ENCODE results near the gene DTX4. TPM values are rescaled to one million over a fixed set of nuclear protein-coding genes. Genes with fewer than 3 reads are reported as not detected.

Gene DTX4
- total and polyA plus RNA-seq, 2 donors = 14.8 to 24.0 TPM

DNA sequence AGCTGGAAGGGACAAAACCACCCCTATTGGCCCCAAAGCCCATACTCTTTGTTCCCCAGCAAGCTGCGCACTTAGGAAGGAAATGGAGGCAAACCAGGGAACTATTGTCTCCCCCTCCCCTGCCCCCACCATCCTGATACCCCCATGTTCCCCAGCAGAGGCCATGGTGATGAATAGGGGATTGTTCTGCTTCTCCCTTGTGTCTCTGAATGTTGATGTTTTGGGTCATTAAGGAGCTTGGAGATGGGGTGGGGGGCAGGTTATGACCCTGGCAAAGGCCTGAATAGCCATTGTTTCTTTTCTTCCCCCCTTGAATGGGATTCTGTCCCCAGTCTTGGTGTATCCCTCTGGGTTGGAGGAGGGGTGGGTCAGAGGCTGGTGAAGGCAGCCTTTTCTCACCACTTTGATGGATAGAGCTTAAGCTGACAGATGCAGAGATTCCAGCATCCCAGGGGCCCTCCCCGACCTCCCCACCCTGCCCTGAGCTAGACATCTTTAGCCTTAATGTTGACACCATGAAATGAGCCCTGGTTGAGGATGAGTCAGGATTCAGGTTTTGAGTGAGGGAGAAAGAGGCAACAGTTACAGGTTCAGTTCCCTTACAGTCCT is 8.3 kb downstream of the DTX4 start:
- no peak for DNase-seq (ENCODE audit: extremely low spot score)
- H3K27ac ChIP-seq (ENCODE audit: low read depth) = no peak overlapping the region
- peaks cover 7% of the 10 kb centered on the region for H3K36me3 ChIP-seq (ENCODE audit: insufficient read depth)
- no peak overlapping the region for H3K4me3 ChIP-seq (ENCODE audit: low read depth, low read length)
- H3K4me1 ChIP-seq (ENCODE audit: insufficient read depth) = peaks cover 2% of the 10 kb centered on the region
- 81% methylated on average over 2 of the region's 2 CpGs for WGBS

DNA sequence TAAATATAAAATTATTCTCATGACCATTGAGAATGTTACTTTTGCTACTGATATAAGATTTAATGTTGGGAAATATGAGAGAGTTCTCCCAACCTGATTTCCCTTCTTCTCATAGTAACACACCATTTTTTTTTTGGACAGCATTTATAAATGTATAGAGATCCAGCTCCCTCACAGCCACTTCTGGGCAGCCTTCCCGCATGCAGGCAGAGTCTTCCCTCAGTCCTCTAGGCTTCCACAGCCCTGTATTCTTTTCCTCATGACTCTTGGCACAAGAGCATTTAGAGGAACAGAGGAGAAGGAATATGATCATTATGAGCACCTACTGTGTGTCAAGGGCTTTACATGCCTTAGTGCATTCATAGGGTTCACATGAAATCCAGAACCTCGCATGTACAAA is 9.0 kb downstream of the DTX4 start:
- DNase-seq (ENCODE audit: extremely low spot score) = no peak
- Histone ChIP-seq H3K36me3 (ENCODE audit: insufficient read depth) (peaks cover 7% of the 10 kb centered on the region), H3K27ac (ENCODE audit: low read depth) (no peak overlapping the region), H3K4me1 (ENCODE audit: insufficient read depth) (peaks cover 2% of the 10 kb centered on the region), H3K4me3 (ENCODE audit: low read depth, low read length) (no peak overlapping the region)
- WGBS = 81% methylated on average over 2 of the region's 2 CpGs

DNA sequence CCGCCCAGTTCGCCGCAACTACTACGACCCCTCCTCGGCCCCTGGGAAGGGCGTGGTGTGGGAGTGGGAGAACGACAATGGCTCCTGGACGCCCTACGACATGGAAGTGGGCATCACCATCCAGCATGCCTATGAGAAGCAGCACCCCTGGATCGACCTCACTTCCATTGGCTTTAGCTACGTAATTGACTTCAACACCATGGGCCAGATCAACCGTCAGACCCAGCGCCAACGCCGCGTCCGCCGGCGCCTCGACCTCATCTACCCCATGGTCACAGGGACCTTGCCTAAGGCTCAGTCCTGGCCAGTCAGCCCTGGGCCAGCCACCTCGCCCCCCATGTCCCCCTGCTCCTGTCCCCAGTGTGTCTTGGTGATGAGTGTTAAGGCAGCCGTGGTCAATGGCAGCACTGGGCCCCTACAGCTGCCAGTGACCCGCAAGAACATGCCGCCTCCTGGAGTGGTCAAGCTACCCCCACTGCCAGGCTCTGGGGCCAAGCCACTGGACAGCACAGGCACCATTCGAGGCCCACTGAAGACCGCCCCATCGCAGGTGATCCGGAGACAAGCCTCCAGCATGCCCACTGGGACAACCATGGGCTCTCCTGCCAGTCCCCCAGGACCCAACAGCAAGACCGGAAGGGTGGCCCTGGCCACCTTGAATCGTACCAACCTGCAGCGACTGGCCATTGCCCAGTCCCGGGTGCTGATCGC is 10.0 kb downstream of the DTX4 start:
- H3K4me3 ChIP-seq (ENCODE audit: low read depth, low read length) = no peak overlapping the region
- H3K36me3 ChIP-seq (ENCODE audit: insufficient read depth) = peaks cover 7% of the 10 kb centered on the region
- peaks cover 2% of the 10 kb centered on the region for H3K4me1 ChIP-seq (ENCODE audit: insufficient read depth)
- H3K27ac ChIP-seq (ENCODE audit: low read depth) = no peak overlapping the region
- WGBS = 95% methylated on average over 33 of the region's 33 CpGs
- no peak for DNase-seq (ENCODE audit: extremely low spot score)

DNA sequence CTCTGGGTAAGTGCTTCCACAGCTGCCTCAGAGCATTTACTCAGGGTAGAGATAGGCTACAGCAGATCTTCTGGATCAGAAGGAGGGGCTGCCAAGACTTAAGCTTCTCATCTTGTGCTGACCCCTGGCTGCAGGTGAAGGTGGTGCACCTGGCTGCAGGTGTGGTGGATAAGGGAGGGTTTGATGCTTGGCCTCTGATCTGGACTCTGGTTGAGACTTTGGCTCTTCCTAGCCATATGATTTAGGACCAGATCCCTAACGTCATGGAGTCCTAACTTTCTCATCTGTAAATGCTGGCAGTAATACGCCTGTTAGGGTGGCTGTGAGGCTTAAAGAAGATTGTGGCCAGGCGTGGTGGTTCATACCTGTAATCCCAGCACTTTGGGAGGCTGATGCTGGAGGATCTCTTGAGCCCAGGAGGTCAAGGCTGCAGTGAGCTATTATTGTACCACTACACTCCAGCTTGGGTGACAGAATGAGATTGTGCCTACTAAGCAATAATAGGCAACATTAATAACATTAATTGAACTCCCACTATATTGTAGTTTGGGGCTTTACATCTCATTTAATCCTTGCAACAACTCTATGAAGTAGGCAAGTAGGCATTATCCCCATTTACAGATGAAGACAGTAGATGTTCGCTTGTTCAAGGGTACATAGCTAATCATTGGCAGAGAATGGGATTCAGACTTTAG is 10.7 kb downstream of the DTX4 start:
- 93% methylated on average over 4 of the region's 4 CpGs for WGBS
- no peak for DNase-seq (ENCODE audit: extremely low spot score)
- Histone ChIP-seq H3K36me3 (ENCODE audit: insufficient read depth) (peaks cover 7% of the 10 kb centered on the region), H3K4me1 (ENCODE audit: insufficient read depth) (peaks cover 4% of the 10 kb centered on the region), H3K27ac (ENCODE audit: low read depth) (no peak overlapping the region), H3K4me3 (ENCODE audit: low read depth, low read length) (no peak overlapping the region)

DNA sequence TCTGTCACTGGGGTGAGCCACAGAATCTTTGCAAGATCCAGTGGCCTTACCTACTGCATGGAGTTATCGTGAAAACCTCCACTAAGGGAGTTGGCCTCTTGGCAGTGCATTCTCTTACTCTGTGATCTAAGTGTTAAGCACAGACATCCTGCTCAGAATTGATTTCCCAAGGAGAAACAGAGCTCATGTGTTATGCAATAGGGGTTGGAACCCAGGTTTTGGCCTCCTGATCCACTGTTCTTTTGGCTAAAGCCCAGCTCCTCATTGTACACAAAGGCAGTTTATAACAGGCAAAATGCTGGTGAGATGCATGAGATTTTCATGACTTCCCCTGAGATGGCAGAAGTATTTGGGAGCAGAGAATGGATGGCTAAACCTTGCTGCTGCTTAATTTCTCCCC is 11.8 kb downstream of the DTX4 start:
- H3K4me3 ChIP-seq (ENCODE audit: low read depth, low read length) = no peak overlapping the region
- DNase-seq (ENCODE audit: extremely low spot score) = no peak
- H3K4me1 ChIP-seq (ENCODE audit: insufficient read depth) = peaks cover 4% of the 10 kb centered on the region
- no peak overlapping the region for H3K27ac ChIP-seq (ENCODE audit: low read depth)
- 48% methylated on average over 1 of the region's 1 CpG for WGBS
- peaks cover 7% of the 10 kb centered on the region for H3K36me3 ChIP-seq (ENCODE audit: insufficient read depth)

DNA sequence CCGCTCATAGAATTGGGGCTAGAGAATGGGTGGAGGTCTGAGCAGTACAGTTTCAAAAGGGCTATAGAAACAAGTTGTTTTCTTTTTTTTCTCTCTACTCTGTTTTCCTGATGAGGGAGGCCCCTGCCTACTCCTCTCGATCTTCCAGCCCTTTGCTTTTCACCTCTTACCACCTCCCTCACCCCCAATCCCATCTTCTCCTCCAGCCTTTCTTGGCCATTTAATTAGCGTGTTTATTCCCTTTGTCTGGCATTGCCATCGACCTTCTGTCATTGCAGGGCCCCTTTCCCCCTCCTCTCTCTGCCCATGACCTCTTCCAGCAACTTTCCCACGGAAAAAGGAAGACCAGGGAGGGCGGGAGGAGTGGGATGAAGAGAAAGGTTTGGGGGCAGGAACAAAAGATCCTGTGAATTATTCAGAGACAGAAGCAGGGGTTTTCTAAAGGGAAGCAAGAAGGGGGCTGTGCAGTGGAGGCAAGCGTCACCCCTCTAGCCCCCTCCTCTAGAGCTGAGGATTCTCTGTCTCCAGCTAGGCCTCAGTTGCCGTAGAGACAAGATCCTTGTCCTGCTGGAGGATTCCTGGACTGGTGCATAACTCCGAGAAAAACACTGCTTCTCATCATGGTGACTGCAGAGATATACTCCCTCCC is 12.9 kb downstream of the DTX4 start:
- no peak for DNase-seq (ENCODE audit: extremely low spot score)
- no peak overlapping the region for H3K4me3 ChIP-seq (ENCODE audit: low read depth, low read length)
- peak overlapping the region; percentile 65 for H3K27ac ChIP-seq (ENCODE audit: low read depth)
- H3K4me1 ChIP-seq (ENCODE audit: insufficient read depth) = peaks cover 4% of the 10 kb centered on the region
- 48% methylated on average over 9 of the region's 9 CpGs for WGBS
- peaks cover 9% of the 10 kb centered on the region for H3K36me3 ChIP-seq (ENCODE audit: insufficient read depth)

DNA sequence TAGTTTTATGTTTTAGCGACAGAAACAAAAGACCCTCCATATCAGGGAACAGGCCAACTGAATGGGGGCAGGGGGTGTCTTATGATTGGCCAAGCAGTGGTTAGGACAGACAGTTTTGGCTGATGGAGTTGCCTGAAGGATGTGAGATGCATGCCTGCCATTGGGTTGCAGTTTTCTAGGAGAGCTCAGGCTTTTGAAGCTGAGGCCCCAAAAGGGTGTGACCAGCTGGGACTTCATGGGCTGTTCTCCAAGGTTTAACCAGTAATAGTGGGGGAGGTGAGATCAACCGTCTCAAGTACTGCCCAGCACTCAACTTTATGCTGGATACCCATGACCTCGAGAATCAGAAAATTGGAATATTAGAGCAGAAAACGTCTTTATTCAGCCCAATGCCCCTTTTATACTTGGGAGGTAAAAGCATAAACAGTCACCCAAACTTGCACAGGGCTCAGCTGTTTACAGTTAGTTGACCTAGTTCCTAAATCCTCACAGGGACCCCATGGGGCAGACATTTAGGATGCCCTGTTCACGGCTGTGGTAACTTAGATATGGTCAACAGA is 13.5 kb downstream of the DTX4 start:
- Histone ChIP-seq H3K4me3 (ENCODE audit: low read depth, low read length) (no peak overlapping the region), H3K27ac (ENCODE audit: low read depth) (peak overlapping the region; percentile 82), H3K4me1 (ENCODE audit: insufficient read depth) (peaks cover 4% of the 10 kb centered on the region), H3K36me3 (ENCODE audit: insufficient read depth) (peaks cover 9% of the 10 kb centered on the region)
- no peak for DNase-seq (ENCODE audit: extremely low spot score)
- WGBS = 47% methylated on average over 5 of the region's 5 CpGs

DNA sequence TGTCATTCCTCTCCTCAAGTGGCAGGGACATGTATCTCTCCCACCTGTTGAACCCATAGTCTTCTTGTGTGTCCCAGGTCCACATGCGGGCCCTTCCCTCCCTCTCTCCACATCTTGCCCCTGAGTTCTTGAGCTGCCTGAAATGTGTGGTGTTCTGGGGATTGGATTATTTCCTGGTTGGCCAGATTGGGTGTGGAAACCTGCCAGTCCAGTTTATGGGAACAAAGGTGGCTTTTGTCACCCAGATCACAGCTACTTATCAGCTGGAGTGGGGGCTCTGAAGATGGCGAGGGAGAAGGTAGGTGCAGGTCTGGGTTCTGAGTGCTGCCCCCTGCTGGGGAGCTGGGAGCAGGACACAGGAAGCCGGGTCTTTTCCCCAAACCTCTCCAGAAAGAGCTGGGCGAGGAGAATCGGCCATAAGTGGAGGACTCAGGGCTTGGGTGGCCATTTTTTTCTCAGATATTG is 14.2 kb downstream of the DTX4 start:
- DNase-seq (ENCODE audit: extremely low spot score) = peak; percentile 74
- WGBS = 77% methylated on average over 5 of the region's 5 CpGs
- peaks cover 4% of the 10 kb centered on the region for H3K4me1 ChIP-seq (ENCODE audit: insufficient read depth)
- H3K36me3 ChIP-seq (ENCODE audit: insufficient read depth) = peaks cover 9% of the 10 kb centered on the region
- H3K27ac ChIP-seq (ENCODE audit: low read depth) = peak overlapping the region; percentile 82
- no peak overlapping the region for H3K4me3 ChIP-seq (ENCODE audit: low read depth, low read length)

DNA sequence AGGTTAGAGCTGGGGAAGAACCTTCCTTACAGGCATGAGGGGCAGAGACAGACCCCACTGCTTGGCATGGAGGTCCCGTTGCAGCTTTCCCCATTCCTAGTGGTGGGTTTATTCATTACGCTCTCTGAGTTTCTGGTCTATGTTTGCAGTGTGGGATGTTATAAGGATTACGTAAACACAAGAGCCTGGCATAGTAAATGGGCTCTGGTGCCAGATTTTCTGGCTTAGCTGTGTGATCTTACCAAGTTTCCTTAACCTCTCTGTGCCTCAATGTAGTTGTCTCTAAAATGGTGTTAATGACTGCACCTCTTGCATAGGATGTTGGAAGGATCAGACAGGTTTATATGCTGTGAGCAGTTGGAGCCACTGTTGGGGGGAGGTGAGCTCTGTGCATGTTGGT is 15.1 kb downstream of the DTX4 start:
- Histone ChIP-seq H3K36me3 (ENCODE audit: insufficient read depth) (peaks cover 6% of the 10 kb centered on the region), H3K4me1 (ENCODE audit: insufficient read depth) (peaks cover 4% of the 10 kb centered on the region), H3K27ac (ENCODE audit: low read depth) (peak overlapping the region; percentile 82), H3K4me3 (ENCODE audit: low read depth, low read length) (no peak overlapping the region)
- 49% methylated on average over 3 of the region's 3 CpGs for WGBS
- no peak for DNase-seq (ENCODE audit: extremely low spot score)

DNA sequence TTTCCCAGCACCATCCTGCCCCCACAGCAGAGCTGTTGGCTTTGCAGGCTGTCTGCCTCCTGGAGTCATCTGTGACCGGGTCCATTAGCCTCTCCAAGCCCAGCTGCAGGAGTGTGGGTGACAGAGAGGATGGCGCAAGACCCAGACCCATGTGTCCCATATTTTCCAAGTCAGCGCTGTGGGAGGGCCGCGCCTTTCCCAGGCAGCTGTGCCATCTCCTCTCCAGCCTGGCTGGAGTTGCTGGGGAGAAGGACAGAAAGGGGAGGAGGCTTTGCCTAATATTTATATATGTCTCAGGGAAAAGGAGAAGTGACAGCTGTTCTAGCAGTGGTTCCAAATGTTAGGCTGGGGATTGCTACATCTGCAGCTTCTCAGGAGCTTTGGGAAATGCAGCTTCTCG is 15.7 kb downstream of the DTX4 start:
- no peak overlapping the region for H3K27ac ChIP-seq (ENCODE audit: low read depth)
- 51% methylated on average over 6 of the region's 6 CpGs for WGBS
- no peak for DNase-seq (ENCODE audit: extremely low spot score)
- peaks cover 4% of the 10 kb centered on the region for H3K4me1 ChIP-seq (ENCODE audit: insufficient read depth)
- peaks cover 2% of the 10 kb centered on the region for H3K36me3 ChIP-seq (ENCODE audit: insufficient read depth)
- no peak overlapping the region for H3K4me3 ChIP-seq (ENCODE audit: low read depth, low read length)

DNA sequence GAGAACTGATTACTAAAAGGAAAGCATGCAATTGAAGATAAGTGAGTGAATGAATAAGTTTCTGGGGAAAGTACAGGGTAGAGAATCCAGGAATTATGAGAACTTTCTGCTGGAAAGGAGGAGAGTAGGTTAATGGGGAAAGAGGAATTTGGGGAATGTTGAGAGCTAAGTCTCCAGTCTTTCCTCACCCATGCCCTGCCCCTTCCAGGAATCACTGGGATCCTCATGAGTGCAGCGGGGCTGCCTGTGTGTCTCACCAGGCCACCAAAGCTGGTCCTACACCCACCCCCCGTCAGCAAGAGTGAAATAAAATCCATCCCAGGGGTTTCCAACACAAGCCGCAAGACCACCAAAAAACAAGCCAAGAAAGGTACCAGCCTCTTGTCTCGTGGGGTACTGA is 17.0 kb downstream of the DTX4 start:
- Histone ChIP-seq H3K4me1 (ENCODE audit: insufficient read depth) (peaks cover 2% of the 10 kb centered on the region), H3K4me3 (ENCODE audit: low read depth, low read length) (no peak overlapping the region), H3K27ac (ENCODE audit: low read depth) (no peak overlapping the region), H3K36me3 (ENCODE audit: insufficient read depth) (peaks cover 4% of the 10 kb centered on the region)
- WGBS = 81% methylated on average over 4 of the region's 4 CpGs
- DNase-seq (ENCODE audit: extremely low spot score) = no peak

DNA sequence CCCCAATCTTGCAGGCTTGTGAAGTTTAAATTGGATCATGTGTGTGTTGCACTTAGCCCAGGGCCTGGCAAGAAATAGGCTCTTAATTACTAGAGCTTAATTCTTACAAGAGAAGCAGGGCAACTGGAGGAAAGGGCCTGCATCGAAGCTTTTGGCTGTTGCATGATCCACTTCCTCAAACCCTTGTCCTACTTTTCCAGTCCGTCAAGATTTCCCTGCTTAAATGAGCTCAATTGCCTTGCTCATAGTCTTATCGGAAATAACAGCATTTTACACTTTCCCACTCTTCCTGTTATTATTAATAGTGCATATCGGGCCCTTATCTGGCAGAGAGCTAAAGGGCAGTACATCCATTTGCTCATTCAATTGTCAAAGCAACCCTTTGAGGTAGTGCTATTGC is 18.1 kb downstream of the DTX4 start:
- no peak overlapping the region for H3K4me3 ChIP-seq (ENCODE audit: low read depth, low read length)
- WGBS = 46% methylated on average over 4 of the region's 4 CpGs
- no peak overlapping the region for H3K27ac ChIP-seq (ENCODE audit: low read depth)
- peaks cover 4% of the 10 kb centered on the region for H3K36me3 ChIP-seq (ENCODE audit: insufficient read depth)
- DNase-seq (ENCODE audit: extremely low spot score) = no peak
- peaks cover 2% of the 10 kb centered on the region for H3K4me1 ChIP-seq (ENCODE audit: insufficient read depth)

DNA sequence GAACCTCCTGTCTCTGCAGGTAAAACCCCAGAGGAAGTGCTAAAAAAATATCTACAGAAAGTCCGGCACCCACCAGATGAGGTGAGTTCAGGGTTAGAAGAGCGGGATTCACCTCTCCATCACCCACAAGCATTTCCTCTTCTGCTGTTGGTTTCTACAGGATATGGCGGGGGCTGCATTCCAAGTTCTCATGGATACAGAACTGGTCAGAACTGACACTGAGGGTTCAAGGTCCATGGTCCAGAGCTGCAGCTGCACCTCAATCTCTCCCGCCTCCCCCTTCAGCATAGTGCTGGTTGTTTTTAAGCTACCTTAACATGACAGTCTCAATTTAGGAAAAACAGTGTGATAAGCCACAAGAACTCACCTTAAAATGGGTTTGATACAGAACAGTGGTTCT is 19.2 kb downstream of the DTX4 start:
- DNase-seq (ENCODE audit: extremely low spot score) = no peak
- Histone ChIP-seq H3K27ac (ENCODE audit: low read depth) (no peak overlapping the region), H3K4me3 (ENCODE audit: low read depth, low read length) (no peak overlapping the region), H3K4me1 (ENCODE audit: insufficient read depth) (peaks cover 2% of the 10 kb centered on the region), H3K36me3 (ENCODE audit: insufficient read depth) (peaks cover 4% of the 10 kb centered on the region)
- WGBS = 87% methylated on average over 4 of the region's 4 CpGs

Data from urinary bladder (tissue), 4 donors.